ENCODE results near the gene FOXL1.
"Not testable (repeated sequence)": the region's sequence is repeated elsewhere in the genome, so short reads cannot be mapped to it uniquely, and the experiment has no call there.

The FOXL1 gene

DNA sequence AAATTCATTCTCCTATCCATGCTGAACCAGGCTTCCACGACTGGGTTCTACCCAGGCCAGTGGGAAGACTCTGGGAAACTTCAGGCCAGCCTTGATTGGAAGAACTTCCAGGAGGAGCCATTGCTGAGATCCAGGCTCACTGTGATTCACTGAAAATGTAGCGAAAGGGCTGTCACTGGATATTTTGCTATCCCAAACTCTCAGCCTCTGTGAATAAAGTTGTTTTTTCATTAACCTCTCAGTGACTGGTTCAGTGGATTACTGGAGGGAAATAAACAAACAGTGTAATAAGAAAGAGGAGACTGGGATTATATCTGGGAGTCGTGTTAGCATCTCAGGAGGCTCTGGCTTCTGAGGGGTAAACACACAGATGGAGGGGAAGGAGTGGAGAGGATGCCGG, 3.1 kb downstream of the FOXL1 start:
- no peak for DNase-seq

DNA sequence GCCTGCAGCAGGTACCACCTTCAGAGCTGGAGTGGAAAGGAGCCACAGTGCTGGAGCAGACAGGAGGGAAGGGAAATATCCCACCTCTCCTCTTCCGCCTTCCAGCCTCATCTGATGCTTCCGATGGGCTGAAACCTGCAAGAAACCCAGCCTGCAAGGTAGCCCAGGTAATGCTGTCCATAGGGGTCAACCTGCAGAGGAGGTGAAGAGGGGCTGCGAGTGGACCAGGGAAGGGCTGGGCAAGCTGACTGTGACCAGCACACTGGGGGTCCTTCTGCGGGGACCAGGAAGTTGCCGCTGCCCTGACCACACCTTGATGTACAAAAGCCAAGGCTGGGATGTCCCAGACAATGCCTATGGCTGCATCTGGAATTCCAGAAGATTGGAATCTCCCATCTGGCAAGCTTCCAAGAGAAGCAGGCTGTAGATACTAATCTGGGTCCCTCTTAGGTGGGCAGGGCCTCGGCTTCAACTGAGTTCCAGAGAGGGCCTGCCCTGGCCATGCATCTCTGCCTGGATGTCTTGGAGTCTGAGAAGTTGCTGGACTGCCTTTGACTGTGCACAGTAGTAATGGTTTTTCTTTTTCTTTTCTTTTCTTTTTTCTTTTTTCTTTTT, 5.8 kb downstream of the FOXL1 start:
- no peak for DNase-seq

DNA sequence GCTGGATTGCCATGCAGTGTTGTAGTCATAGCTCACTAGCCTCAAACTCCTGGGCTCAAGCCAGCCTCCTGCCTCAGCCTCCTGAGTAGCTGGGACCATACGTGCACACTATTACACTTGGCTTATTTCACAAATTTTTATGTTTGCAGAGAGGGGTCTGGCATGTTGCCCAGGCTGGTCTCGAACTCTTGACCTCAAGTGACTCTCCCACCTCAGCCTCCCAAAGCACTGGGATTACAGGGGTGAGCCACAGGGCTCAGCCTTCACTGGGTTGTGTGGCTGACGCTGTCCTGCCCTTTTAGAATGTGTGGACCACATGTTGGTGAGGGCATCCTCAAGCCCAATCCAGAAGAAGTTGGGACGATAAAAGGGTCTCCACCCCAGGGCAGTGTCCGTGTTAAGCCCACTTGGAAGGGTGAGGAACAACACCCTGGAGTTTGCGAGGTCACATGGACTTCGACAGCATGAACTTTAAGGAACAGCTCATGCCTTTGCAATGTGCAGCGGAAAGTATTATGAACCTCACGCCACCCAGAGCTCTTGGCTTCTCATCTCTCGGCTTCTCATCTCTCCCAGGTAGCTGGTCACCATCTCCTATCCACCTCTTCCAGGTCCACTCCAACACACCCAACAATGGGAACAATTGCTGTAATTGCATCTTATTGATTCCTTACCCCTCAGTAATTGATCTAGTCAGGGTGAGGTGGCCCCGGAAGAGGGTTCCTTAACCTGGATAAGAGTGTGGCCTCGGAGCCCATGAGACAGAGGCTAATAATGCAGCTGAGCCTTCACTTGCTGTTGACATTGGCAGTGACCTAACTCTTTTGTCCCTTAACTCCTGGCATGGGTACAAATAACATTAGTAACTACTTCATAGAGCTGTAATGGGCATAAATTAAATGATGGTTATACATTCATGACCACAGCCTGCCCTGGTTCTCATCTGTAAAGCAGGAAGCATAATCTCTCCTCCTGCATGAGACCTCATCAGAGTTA, 6.7 kb downstream of the FOXL1 start:
- no peak for DNase-seq

DNA sequence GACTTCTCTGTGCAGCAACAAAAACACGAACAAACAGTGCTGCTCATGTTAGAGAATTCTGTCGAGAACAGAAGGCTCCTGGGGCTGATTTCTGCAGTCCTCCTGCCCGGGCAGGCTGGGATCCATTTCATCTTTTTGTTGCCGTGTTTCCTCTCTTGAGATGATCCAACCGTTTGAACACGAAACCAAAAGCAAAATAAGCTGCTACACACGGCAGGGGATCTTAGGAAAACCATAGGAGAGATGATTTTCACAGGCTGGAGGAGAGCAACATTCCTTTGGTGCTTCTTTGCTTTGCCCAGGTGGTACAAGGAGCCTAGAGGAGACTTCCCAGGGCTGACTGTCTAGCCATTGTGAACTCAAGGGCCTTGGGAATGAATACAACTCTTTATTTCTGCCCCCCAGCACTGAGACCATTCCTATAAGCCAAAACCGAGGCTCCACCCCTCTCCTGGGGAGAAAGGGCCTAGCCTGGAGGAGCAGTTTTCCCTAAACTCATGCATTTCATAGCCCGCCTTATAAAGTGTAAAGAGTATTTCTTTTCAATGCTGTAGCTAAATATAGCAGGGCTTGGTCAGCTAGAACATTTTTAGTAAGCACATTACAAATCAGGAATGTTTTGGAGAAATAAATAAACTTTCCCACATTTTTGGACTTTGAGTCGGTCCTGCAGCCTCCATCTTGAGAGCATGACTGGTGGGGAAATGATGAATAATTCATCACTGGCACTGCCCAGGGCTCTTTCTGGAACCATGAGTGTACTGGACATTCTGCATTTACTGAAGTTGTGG, 7.7 kb downstream of the FOXL1 start:
- DNase-seq: no peak

DNA sequence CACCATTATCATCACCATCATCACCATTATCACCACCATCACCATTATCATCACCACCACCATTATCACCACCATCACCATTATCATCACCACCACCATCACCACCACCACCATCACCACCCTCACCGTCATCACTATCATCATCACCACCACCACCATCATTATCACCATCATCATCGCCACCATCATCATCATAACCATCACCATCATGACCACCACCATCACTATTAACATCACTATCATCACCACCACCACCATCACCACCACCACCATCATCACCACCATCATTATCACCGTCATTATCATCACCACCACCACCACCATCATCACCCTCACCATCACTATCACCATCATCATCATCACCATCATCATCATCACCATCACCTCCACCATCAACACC, 9.1 kb downstream of the FOXL1 start:
- no peak for DNase-seq

DNA sequence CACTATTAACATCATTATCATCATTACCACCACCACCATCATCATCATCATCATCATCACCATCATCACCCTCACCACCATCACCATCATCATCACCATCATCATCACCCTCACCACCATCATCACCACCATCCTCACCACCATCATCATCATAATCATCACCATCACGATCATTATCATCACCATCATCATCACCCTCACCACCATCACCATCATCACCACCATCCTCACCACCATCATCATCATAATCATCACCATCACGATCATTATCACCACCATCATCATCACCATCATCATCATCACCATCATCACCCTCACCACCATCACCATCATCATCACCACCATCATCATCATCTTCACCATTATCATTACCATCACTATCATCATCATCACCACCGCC, 9.6 kb downstream of the FOXL1 start:
- DNase-seq: not testable (repeated sequence)

DNA sequence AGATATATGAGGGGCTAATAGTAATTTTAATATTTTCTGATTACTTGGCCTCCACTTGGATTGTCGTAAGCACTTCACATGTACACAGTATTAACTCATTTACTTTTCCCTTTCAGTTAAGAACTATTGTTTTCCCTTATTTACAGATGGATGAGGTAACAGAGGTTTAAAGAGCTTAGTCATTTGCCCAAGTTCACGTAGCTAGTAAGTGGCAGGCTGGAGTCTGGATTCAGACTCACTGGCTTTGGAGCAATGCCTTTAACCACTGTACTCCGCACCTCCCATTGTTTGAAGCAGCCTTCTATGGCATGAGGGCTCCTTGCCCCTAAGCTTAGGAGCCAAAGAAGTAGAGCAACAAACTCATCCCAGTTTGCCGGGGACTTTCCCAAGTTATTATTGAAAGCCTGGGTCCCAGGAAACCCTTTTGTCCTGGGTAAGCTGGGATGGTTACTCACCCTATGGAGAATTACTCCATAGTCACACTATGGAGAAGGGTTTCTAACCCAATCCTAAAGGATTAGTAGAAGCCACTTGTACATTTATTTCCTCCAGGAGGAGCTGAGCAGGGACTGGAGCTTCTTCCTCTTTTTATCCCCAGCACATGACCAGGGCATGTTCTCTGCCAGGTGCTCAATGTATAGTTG, 12.3 kb downstream of the FOXL1 start:
- DNase-seq: no peak

DNA sequence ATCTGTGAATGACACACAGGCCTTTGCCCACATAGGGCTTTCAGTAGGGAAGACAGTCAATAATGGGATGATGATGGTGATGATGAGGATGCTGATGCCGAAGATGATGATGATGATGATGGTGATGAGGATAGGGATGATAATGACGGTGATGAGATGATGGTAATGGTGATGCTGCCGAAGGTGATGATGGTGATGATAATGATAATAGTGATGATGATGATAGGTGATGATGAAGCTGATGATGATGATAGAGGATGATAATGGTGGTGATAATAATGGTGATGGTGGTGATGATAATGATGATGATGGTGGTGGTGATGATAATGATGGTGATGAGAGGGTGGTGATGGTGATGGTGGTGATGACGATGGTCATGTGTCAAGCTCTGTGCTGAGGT, 12.9 kb downstream of the FOXL1 start:
- DNase-seq: no peak

DNA sequence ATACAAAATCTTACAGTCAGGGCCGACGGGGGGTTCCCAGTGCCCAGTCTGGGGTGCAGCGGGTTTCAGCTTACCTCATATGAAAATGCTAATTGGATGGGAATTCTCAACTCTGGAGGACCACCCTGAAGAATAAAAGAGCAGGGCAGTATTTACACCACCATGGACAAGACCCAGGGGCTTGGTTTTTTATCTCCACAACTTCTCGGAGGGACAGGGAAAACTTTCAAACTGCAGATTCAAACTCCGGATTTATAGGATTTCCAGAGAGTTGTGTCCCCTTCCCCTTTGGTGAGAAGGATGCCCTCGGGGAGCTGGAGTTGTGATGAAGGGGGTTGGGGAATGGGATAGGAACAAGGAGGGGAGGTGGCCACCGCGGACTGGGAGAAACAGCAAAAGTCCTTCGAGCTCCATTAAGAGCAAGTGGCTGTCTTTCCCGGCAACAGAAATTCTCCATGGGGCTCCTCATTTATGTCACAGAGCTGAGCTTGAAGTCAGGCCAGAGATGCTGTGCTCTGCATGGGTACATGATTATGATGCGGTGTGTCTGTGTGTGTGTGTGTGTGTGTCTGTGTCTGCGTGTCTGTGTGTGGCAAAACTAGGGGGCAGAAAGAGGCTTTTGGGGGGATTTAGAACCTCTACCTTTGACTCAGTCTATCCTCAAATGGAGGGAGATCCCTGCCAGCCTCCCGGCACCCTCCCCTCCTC, 15.7 kb downstream of the FOXL1 start:
- DNase-seq: no peak

DNA sequence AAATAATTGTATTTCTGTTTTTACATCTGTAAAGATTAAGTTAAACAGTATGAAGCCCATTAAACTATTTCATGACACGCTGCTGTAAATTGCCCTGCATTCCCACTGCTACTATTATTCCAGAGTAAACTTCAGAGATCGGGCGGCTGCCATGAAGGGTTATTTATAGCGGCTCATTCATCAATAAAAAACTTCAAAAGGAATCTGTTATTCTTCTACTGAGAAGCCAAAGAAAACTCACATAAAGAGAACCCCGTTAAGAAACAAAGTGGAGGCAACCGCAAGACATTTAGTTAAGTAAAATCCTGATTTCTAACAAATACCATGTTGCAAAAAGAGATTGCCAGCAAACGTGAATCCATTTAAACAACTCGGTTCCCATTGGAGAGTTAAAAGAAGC, 16.4 kb downstream of the FOXL1 start:
- no peak for DNase-seq

DNA sequence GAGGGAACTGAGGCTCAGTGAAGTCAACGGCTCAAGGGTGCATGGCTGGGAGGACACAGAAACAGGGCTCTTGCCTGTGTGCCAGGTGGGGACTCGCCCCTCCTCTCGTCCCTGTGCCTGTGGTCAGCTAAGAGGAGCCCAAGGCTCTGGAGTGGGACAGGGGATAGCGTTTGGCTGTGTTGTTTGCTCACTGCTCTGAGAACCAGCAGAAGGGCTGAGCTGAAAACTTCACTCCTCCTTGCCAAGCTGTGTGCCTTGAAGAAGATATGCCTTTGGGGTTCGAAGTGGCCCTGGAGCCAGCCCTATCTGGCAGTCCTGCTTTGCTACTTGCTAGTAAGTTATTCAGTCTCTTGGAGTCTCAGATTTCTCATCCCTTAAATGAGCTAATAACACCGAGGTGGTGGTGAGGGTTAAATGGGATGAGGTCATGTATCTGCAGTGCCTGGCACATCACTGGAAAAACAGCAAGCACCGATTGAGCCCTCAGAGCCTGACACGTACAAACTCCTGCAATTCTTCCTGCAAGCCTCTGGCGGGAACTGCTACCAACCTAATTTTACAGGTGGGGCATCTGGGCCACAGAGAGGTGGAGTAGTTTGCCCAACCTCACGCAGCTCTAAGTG, 17.7 kb downstream of the FOXL1 start:
- DNase-seq: no peak

DNA sequence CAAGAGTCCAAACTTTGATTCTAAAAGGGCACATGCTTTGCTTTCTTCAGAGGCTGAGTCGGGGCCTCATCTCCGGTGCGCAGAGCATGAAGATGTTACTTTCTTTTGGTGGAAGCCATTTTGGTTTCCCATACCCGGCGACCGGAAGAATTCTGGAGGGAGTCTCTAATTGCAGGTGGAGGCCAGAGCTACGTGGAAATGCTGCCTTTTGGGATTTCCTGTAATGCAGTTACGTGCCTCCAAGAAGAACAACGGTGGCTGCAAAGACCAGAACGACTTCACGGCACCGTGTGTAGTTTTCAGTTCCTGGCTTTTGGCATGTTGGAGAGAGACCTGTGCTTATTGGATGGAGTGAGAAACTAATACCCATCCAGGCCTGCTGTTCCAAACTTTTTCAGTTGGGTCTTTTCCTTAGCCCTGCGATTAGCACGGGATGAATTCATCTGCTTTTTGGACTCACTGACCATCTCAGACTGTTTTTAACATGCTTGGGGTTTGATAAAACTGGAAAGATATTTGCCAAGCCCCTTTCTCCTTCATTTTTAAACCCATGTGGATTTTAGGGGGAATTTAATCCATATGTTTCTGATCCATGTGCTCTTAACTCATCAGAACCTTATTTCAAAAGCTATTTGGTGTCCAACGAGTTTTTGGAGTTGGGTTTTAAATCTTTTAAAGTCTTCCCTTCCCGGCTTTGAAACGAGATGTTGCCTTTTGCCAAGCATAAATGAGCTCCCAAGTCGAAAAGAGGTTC, 19.0 kb downstream of the FOXL1 start:
- DNase-seq: no peak

DNA sequence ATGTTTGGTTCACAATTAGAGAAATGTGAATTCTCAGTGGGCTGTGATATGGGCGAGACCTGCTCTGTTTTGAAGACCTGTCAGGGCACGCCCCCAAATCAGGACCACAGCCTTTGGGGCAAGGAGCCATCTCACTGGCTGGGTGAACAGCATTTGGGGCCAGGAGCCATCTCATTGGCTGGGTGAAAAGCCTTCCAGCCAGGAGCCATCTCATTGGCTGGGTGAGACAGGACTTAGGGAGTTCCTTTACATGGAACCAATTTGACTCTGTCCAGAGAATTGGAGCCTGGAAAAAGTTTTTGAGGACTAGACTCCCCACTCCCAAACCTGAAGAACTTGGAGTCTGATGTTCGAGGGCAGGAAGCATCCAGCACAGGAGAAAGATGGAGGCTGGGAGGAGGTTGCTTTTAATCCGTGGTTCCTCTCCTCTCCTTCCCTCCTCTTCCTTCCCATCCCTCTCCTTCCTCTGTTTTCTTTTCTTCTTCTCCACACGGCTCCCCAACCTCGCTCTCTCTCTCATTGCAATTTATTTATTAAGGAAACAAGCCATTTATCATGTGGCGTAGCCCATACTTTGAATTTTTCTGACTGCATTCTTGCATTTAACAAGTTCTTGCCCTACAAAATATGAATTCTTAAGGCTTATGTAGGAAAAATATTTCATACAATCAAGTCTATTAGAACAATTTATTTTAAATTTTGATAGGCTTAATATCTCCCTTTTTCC, 19.7 kb downstream of the FOXL1 start:
- no peak for DNase-seq

DNA sequence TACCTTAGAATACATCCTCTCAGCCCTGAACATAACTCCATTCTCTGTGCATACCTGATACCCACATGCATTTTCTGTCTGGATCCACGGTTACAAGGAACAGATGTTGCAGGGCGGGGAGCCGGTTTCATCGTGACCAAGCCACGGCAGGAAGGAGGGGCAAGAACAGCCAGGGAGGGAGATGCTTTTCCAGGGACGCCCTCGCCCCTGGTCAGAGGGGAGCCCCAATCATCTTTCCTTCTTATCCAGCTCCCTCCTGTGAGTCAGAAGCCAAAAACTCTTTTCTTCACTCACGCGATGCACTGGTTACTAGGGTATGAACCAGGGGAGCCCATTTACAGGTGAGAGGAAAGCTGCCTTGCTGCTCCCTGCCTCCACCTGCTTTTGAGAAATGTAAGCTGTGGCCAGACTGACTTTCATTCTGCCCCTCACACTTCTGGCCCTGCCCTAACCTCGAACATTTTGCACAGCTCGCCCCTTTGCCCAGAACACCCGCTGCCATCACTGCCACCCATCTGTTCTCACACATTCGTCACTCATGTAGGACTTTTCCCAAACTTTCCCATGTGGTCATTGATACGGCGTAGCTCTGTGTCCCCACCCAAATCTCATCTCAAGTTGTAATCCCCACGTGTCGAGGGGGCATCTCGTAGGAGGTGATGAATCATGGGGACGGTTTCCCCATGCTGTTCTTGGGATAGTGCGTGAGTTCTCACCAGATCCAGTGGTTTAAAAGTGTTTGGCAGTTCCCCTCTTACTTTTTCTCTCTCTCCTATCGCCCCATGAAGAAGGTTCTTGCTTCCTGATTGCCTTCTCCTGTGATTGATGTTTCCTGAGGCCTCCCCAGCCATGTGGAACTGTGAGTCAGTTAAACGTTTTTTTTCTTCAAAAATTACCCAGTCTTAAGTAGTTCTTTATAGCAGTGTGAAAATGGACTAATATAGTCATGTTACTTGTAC, 20.5 kb downstream of the FOXL1 start:
- no peak for DNase-seq

DNA sequence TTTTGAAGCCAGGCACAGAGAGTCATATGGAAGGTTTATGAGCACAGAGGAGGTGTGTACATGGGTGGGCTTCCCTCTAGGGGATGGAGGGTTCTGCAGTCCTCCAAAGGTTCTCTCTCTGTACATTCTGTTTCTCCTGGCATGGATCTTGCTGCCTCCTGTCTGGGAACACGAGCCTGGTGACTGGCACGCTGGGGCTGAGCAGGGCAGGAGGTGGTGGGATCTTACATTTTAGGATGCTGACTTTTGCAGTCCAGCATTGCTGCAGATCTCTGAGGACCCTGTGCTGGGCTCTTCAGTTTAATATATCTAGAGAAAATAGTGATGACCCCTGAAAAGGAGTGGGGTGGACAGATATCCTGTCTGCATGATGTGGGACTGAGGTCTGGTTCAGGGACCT, 23.0 kb downstream of the FOXL1 start:
- DNase-seq: no peak

DNA sequence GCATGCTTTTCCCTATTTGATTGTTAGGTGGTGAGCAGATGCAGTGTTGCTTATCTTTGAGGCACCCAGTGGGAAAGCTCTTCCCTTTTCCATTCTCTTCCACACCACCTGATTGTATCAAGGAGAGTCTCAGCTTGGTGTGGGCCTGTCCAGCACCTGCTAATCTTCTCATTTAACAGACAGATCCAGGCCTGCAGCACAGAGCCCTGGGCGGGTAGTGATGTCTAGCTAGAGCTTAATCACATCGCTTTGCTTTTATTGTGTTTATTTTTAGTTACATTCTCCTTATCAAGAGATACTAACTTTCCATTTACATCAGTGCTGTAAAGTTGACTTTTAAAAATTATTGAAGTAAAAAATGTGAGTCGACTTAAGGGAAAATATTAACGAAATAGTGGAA, 24.2 kb downstream of the FOXL1 start:
- DNase-seq: no peak

DNA sequence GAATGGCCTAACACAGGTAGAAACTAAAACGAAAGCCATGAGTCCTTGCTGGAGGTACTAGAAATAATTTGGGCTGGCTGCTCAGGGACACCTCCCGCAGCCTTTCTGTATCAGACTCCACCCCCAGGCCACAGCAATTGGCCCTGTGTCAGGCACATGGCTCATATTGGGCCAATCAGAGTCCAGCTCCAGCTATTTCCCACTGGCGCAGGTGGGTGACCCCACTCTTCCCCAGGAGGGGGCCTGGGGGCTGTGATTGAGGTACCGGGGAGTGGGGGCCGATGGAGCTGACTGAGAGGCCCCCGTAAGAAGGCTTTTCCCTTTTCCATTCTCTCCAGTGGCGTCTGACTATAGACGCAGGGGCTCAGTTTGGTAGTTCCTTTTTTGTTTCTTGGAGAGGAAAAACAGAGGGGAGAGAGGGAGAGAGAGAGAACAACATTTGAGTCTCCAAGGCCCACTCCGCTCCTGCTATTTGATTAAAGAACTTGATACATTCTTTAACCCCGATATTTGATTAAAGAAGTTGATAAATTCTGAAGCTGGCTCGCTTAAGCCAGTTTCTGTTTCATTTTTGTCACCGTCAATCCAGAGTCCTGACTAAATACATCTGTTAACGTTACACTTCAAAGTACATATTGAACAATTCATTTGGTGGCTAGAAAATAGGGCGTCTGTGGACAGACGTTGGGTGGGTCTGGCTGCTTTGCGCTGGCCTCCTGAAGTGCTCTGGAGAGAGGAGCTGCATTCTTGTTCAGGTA, 26.3 kb downstream of the FOXL1 start:
- DNase-seq: peak; percentile 32

DNA sequence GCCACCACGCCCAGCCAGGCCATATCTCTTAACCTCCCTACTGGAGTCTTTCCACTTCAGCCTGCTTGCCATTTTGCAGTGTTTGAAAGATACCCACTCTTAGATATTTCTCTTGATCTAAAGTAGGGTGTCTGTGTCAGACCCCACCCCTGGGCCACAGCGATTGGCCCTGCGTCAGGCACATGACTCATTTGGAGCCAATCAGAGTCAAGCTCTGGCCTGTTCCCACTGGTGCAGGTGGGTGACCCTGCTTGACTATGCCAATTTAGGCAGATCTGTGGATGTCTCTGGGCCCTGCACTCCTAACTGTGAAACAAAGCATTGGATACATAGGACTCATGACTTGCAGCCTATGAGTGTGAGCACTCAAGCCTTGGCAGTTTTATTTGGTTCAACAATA, 27.6 kb downstream of the FOXL1 start:
- no peak for DNase-seq

Measured in CD4-positive, alpha-beta T cell treated with Interleukin-4 for 4 hours (primary cell).